Natural killer cell (primary cell): ENCODE measurements around the gene CXCL14. TPM values are rescaled to one million over a fixed set of nuclear protein-coding genes. Genes with fewer than 3 reads are reported as not detected.

Experiments
- ATAC-seq, 3 donors: fragments of 150-1000 bp in 2 of 3; fragments of 200-7000 bp in 1 of 3; cut with Tn5 transposase; 1 replicate in 1 of 3; 2 replicates in 2 of 3; pipeline ENCODE4 v1.10.0; 2021; ENCODE audit warnings: mild to moderate bottlenecking in 2 of 3, moderate library complexity in 2 of 3
- DNase-seq, 2 donors: peaks; one replicate each; pipeline versions ENCODE4 v3.0.0 to v3.0.0-alpha.2; 2013 to 2021; ENCODE audit warnings: mixed read lengths in 1 of 2
- H3K27ac ChIP-seq: one replicate; pipeline ENCODE4 v1.5.1; 2013; ENCODE audit warnings: mild to moderate bottlenecking, low read length
- H3K27me3 ChIP-seq: one replicate; pipeline ENCODE4 v1.6.1; 2013; ENCODE audit warnings: low read length; ENCODE audit not compliant: control insufficient read depth, insufficient read depth
- H3K36me3 ChIP-seq: one replicate; pipeline ENCODE4 v1.6.1; 2013; ENCODE audit warnings: low read length; ENCODE audit not compliant: control insufficient read depth, insufficient read depth
- H3K4me1 ChIP-seq: one replicate; pipeline ENCODE4 v1.6.1; 2013; ENCODE audit warnings: low read length; ENCODE audit not compliant: control insufficient read depth, insufficient read depth
- H3K4me3 ChIP-seq: one replicate; pipeline ENCODE4 v1.5.1; 2013; ENCODE audit warnings: low read length
- H3K9me3 ChIP-seq: one replicate; pipeline ENCODE4 v1.6.1; 2013; ENCODE audit warnings: low read length; ENCODE audit not compliant: control insufficient read depth, insufficient read depth
- H3K27ac Mint-ChIP-seq, 2 donors: one replicate each; pipeline ENCODE4 v1.8.0; 2022; ENCODE audit warnings: mild to moderate bottlenecking in 2 of 2, mixed read lengths in 2 of 2, moderate library complexity in 1 of 2
- H3K27me3 Mint-ChIP-seq, 2 donors: one replicate each; pipeline ENCODE4 v1.8.0; 2022; ENCODE audit warnings: low read depth in 2 of 2, mixed read lengths in 2 of 2
- H3K36me3 Mint-ChIP-seq: one replicate; pipeline ENCODE4 v1.8.0; 2022; ENCODE audit warnings: mixed read lengths
- H3K4me1 Mint-ChIP-seq, 2 donors: one replicate each; pipeline ENCODE4 v1.8.0; 2022; ENCODE audit warnings: mixed read lengths in 2 of 2
- H3K4me3 Mint-ChIP-seq: one replicate; pipeline ENCODE4 v1.8.0; 2022; ENCODE audit warnings: mild to moderate bottlenecking, moderate library complexity, mixed read lengths
- H3K9me3 Mint-ChIP-seq, 2 donors: one replicate each; pipeline ENCODE4 v1.8.0; 2022; ENCODE audit warnings: mixed read lengths in 2 of 2
- WGBS: methylation state at CpG from one replicate; pipeline ENCODE4 v1.1.7; 2013; ENCODE audit warnings: missing lambda C conversion rate; ENCODE audit not compliant: insufficient coverage; 5-methylcytosine and 5-hydroxymethylcytosine counted together
- intact Hi-C: fragments of 100-400 bp; cut with micrococcal nuclease; formaldehyde crosslinking; loops from one replicate; pipeline ENCODE4 v1.14.2; 2022
- total RNA-seq, 4 donors: library from RNA; stranded (reverse); fragments of 120-200 nt in 1 of 4; gene quantifications; one replicate each; pipeline versions ENCODE4 v1.2.3 to v1.2.4, GENCODE V29; 2013 to 2022
- TF ChIP-seq, protein P1 (sequence below): fragments of 200-600 bp; IDR thresholded peaks from one replicate; pipeline ENCODE4 v1.8.0; 2022; ENCODE audit warnings: antibody characterized with exemption

The CXCL14 gene
- total RNA-seq, 3 donors from 2014 or later (not counting 1 experiment from before 2014, with no cell fraction given), result not detected

- WGBS, result 30% methylated on average over 6 of the region's 6 CpGs
- Mint-ChIP-seq H3K4me3 (no peak overlapping the region), H3K27me3 (peaks cover 12 to 43% of the 10 kb centered on the region in 2 donors), H3K9me3 (no peaks in the 10 kb centered on the region), H3K4me1 (peaks cover 5 to 7% of the 10 kb centered on the region in 2 donors), H3K36me3 (no peaks in the 10 kb centered on the region), H3K27ac (no peak overlapping the region)
- no peak overlapping the region for H3K4me3 ChIP-seq
- no peak overlapping the region for H3K27ac ChIP-seq
- peaks cover 4% of the 10 kb centered on the region for H3K4me1 ChIP-seq
- no peaks in the 10 kb centered on the region for H3K27me3 ChIP-seq
- no peaks in the 10 kb centered on the region for H3K36me3 ChIP-seq
- no peak for ATAC-seq
- TF ChIP-seq, protein P1, sequence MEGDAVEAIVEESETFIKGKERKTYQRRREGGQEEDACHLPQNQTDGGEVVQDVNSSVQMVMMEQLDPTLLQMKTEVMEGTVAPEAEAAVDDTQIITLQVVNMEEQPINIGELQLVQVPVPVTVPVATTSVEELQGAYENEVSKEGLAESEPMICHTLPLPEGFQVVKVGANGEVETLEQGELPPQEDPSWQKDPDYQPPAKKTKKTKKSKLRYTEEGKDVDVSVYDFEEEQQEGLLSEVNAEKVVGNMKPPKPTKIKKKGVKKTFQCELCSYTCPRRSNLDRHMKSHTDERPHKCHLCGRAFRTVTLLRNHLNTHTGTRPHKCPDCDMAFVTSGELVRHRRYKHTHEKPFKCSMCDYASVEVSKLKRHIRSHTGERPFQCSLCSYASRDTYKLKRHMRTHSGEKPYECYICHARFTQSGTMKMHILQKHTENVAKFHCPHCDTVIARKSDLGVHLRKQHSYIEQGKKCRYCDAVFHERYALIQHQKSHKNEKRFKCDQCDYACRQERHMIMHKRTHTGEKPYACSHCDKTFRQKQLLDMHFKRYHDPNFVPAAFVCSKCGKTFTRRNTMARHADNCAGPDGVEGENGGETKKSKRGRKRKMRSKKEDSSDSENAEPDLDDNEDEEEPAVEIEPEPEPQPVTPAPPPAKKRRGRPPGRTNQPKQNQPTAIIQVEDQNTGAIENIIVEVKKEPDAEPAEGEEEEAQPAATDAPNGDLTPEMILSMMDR, result no peak
- H3K9me3 ChIP-seq, result no peaks in the 10 kb centered on the region
- intact Hi-C loops, result no loop called here
- no peak for DNase-seq
These were observed 19.4 kb downstream of the CXCL14 start for GRCh38 chr5:135559354-135559753.

DNA sequence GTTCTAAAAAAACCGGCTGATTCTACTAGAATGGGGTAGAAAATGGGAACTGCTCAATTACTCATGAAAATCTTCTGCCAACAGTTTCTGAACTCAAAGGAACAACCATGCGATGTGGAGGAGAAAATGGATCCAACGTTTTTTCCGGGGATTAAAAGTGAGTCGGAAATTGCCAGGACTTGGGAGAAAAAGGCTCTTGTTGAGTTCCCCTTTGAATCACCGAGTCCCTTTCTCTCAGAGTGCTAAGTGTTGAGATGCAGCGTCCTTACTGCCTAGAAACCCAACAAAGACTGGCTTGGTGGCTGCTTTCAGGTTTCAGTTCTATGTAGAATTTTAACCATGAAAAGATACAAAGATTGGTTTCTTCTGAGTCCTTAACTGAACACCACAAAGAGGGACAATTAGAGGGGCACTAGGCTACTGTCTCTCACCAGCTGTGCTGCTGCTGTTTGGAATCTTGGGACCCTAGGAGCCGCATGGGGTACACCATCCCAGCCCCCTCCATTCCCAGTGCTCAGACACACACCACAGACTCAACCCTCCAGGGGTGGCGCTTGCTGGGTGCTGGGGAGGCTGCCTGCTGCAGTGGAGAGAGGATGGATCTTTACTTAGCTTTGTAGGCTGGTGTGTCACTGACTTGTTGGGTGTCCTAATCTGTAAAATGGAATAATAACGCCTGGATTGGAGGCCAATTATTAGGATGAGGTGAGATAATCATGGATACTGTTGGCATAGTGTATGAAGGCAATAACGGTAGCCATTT, 21.5 kb downstream of the CXCL14 start:
- peaks cover 5 to 7% of the 10 kb centered on the region in 2 donors for H3K4me1 Mint-ChIP-seq
- H3K9me3 ChIP-seq, result no peaks in the 10 kb centered on the region
- no peaks in the 10 kb centered on the region for H3K36me3 Mint-ChIP-seq
- H3K27me3 Mint-ChIP-seq, result peaks cover 16 to 48% of the 10 kb centered on the region in 2 donors
- no peak overlapping the region for H3K27ac Mint-ChIP-seq
- TF ChIP-seq, protein P1, result no peak
- peaks cover 4% of the 10 kb centered on the region for H3K4me1 ChIP-seq
- H3K9me3 Mint-ChIP-seq, result no peaks in the 10 kb centered on the region
- no peaks in the 10 kb centered on the region for H3K36me3 ChIP-seq
- no peak for ATAC-seq
- DNase-seq, result no peak
- H3K27ac ChIP-seq, result no peak overlapping the region
- H3K4me3 Mint-ChIP-seq, result no peak overlapping the region
- H3K27me3 ChIP-seq, result peaks cover 2% of the 10 kb centered on the region
- H3K4me3 ChIP-seq, result no peak overlapping the region
- 81% methylated on average over 11 of the region's 11 CpGs for WGBS
- intact Hi-C loops, result no loop called here

DNA sequence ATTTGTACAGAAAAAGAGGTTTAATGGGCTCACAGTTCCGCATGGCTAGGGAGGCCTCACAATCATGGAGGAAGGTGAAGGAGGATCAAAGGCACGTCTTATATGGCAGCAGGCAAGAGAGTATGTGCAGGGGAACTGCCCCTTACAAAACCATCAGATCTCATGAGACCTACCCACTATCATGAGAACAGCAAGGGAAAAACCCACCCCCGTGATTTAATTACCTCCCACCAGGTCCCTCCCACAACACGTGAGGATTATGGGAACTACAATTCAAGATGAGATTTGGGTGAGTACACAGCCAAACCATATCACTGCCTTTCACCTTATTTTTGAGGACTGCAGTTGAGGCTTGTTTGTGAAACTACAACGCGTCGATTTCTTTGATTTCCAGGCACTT, 22.2 kb downstream of the CXCL14 start:
- Histone ChIP-seq H3K36me3 (no peaks in the 10 kb centered on the region), H3K9me3 (no peaks in the 10 kb centered on the region), H3K4me3 (no peak overlapping the region), H3K4me1 (peaks cover 4% of the 10 kb centered on the region), H3K27me3 (peaks cover 2% of the 10 kb centered on the region), H3K27ac (no peak overlapping the region)
- TF ChIP-seq, protein P1, result no peak
- DNase-seq (no peak), ATAC-seq (no peak)
- H3K27me3 Mint-ChIP-seq, result peaks cover 21 to 54% of the 10 kb centered on the region in 2 donors
- H3K4me3 Mint-ChIP-seq, result no peak overlapping the region
- no peak overlapping the region for H3K27ac Mint-ChIP-seq
- intact Hi-C loops, result no loop called here
- 81% methylated on average over 7 of the region's 7 CpGs for WGBS
- H3K9me3 Mint-ChIP-seq, result no peaks in the 10 kb centered on the region
- H3K4me1 Mint-ChIP-seq, result peaks cover 5 to 7% of the 10 kb centered on the region in 2 donors
- no peaks in the 10 kb centered on the region for H3K36me3 Mint-ChIP-seq

GRCh38 chr5:135555530-135555929, 23.3 kb downstream of the CXCL14 start:
- Mint-ChIP-seq H3K4me3 (no peak overlapping the region), H3K36me3 (no peaks in the 10 kb centered on the region), H3K27me3 (peaks cover 23 to 51% of the 10 kb centered on the region in 2 donors), H3K4me1 (peaks cover under 1% of the 10 kb centered on the region in 2 donors), H3K27ac (no peak overlapping the region), H3K9me3 (no peaks in the 10 kb centered on the region)
- H3K36me3 ChIP-seq, result no peaks in the 10 kb centered on the region
- no peak overlapping the region for H3K4me3 ChIP-seq
- TF ChIP-seq, protein P1, result no peak
- ATAC-seq (no peak), DNase-seq (no peak)
- H3K9me3 ChIP-seq, result no peaks in the 10 kb centered on the region
- H3K27ac ChIP-seq, result no peak overlapping the region
- H3K27me3 ChIP-seq, result peaks cover 2% of the 10 kb centered on the region
- 83% methylated on average over 2 of the region's 2 CpGs for WGBS
- H3K4me1 ChIP-seq, result no peaks in the 10 kb centered on the region
- intact Hi-C loops, result no loop called here
